ENCODE measurements around the gene FOXP4.

FOXP4 gene, protein sequence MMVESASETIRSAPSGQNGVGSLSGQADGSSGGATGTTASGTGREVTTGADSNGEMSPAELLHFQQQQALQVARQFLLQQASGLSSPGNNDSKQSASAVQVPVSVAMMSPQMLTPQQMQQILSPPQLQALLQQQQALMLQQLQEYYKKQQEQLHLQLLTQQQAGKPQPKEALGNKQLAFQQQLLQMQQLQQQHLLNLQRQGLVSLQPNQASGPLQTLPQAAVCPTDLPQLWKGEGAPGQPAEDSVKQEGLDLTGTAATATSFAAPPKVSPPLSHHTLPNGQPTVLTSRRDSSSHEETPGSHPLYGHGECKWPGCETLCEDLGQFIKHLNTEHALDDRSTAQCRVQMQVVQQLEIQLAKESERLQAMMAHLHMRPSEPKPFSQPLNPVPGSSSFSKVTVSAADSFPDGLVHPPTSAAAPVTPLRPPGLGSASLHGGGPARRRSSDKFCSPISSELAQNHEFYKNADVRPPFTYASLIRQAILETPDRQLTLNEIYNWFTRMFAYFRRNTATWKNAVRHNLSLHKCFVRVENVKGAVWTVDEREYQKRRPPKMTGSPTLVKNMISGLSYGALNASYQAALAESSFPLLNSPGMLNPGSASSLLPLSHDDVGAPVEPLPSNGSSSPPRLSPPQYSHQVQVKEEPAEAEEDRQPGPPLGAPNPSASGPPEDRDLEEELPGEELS

DNA sequence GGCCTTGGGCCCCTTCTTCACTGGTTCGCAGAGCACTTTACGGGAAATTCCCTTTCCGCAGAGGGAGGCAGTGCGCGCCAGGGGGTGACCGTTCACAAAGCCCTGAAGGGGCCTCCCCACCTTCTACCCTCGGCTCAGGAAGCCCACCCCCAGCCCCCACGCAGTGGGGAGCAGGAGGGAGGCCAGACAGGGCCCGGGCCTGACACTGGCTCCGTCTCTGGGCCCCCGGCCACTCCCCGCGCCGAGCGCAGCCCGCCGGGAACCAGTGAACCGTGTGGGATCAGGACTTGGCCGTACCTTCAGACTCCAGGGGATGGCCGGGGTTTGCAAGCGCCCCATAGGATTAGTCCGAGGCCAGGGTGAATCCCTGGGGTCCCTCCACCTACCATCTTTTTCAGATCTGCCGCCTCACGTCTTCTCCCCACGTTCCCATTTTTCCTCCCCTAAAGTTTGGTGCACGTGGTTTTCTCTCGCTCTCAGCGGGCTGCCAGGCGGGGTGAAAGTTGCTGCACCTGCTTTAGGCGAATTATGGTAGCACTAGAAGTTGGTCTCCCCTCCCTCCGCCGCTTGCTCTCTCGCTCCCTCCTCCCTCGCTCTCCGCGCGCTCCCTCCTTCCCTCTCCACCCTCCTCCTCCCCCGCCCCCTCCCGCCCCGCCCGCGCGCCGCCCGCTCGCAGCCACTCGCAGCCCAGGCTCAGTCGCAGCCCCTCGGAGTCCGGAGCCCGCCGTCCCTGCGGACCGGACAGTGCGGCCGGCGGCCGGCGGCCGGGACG lies at the start of gene FOXP4:
TSS of gene FOXP4 (plus strand) at position 679 of the 772 bp plus-strand sequence. CDS start 19,380 bp downstream, outside the sequence.
- peak; percentile 85 to 88 for DNase-seq

- DNase-seq = no peak
Measured at GRCh38 chr6:41497573-41497972, 48.6 kb upstream of the FOXP4 start.

DNA sequence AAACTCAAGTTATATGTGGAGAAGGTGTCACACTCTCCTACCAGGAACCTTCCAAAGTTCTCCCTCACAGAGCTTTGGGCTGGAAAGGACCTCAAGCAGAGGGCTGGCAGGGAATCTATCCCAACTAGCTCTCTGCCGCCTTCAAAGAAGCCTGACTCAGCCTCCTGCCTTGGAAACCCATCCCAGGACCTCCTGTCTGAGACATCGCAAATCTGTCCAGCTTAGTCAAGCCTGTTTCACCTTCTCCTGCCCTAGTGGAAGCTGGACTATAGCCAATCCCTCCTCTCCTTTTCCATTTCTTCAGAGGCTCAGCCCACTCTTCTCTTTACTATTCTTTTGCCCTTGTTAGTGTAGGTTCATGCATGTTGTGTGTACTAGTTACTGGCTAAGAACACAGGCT lies 48.2 kb upstream of the FOXP4 start:
- no peak for DNase-seq

- no peak for DNase-seq
Measured at GRCh38 chr6:41498968-41499599, 47.1 kb upstream of the FOXP4 start.

DNA sequence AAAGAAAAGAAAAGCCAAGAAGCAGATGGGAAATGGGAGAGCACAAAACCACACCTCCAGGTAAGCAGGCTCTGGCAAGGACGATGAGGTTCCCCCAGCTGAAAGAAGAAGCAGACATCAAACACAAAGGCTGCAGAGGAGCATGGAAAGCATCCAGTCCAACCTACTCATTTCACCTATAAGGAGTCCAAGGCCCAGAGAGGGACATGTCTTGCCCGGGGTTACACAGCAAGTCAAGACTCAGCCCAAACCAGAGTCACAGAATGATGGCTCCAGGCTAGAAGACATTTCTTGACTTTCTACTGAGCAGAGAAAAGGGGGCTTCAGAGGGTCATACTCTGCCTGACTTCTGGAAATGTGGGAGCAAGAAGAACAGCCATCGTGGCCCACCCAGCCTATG lies 45.6 kb upstream of the FOXP4 start:
- no peak for DNase-seq

DNA sequence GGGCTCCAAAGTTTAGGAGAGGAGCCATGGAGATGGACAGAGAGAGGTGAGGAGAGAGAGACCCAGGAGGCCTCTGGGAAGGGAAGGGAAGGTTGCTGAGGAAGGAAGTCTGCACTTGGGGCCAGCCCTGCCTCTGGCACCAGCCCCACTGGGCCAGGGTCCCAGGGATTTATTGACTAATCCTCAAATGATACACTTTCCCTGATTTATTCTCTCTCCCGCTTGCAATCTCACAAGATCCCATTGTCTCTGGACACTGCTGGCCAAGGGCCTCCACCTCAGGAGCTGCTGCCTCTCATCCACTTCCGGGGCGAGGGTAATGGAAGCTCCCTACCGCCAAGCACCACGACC lies 43.6 kb upstream of the FOXP4 start:
- DNase-seq = no peak

DNA sequence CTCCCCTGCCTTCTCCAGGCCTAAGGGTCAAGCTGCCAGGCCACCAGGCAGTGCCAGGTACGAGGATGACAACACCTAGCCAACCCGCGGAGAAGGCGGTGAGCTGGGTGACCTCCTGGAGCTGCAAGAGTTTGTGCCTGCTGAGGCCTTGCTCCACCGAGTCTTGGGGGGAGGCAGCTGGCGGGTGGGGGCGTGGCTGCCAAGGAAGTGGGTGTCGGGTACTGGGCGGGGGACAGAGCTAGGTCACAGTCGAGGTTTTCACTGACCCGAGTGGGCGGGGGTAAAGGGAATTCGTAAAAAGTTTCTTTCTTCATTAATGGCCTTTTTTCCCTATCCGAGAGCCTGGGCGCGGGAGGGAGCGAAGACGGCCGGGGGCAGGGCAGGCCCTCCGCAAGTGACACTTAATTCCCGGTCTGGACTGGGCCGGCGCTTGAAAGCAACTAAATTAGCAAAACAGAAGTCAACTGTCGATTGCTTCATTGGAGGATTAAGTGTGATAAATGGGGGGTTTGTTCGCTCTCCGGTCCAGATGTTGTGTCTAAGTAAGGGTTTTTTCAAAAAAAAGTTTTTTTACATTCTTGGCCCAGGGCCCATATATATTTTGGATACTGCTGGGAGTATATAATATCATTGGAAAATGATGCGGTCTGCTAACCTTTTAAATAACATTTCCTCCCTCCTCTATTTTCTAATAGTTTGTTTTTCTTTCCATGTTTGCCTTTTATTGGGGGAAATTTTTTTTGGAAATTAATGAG lies 43.1 kb upstream of the FOXP4 start:
- peak in 1 of 2 donors; percentile 6 for DNase-seq

- DNase-seq = no peak
Measured at GRCh38 chr6:41503827-41504465, 42.2 kb upstream of the FOXP4 start.

GRCh38 chr6:41504466-41505121 lies 41.6 kb upstream of the FOXP4 start:
- DNase-seq = no peak

- DNase-seq = peak in 1 of 2 donors; percentile 39
Measured at GRCh38 chr6:41505122-41506049, 40.8 kb upstream of the FOXP4 start.

DNA sequence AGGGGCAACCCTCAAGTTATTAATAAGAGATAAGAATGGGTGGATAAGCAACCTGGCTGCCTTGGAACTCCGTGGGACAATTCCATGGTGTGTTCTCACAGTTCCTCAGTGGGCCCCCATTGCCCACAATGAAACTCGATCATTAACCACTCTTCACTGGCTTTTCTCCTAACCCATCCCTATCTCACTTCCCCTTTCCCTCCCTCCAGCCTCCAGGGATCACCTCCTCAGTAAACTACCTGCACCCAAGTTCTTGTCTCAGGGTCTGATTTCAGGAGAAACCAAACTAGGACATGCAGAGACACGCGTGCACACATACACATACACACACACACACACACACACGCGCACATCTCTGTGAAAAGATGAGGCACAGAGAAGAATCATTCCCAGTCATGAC lies 37.7 kb upstream of the FOXP4 start:
- DNase-seq = no peak

- no peak for DNase-seq
Measured at GRCh38 chr6:41509580-41509979, 36.6 kb upstream of the FOXP4 start.

GRCh38 chr6:41511443-41512060 lies 34.6 kb upstream of the FOXP4 start:
- DNase-seq = no peak

GRCh38 chr6:41512146-41512701 lies 34.0 kb upstream of the FOXP4 start:
- DNase-seq = no peak

GRCh38 chr6:41515995-41516394 lies 30.2 kb upstream of the FOXP4 start:
- no peak for DNase-seq

GRCh38 chr6:41518118-41518517 lies 28.1 kb upstream of the FOXP4 start:
- DNase-seq = no peak

DNA sequence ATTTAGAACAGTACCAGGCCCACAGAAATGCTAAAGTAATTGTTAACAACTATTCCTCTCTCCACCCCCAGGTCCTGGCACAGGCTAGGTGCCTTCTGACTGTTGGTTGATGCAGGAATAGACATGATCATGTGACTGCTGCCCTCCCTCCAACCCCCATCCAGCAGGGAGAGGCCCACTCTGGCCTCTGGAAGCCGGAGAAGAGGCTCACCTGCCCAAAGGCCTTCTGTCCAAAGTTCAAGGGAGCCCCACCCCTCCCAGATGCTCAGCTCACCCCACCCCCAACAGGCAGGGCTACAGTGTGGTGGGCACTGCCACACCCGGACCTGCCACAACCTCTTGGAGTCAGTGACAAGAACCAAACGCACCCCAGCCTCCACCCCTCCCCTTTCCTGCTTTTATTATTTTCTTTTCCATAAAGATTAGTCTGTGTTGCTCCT lies 26.9 kb upstream of the FOXP4 start:
- DNase-seq = no peak

DNA sequence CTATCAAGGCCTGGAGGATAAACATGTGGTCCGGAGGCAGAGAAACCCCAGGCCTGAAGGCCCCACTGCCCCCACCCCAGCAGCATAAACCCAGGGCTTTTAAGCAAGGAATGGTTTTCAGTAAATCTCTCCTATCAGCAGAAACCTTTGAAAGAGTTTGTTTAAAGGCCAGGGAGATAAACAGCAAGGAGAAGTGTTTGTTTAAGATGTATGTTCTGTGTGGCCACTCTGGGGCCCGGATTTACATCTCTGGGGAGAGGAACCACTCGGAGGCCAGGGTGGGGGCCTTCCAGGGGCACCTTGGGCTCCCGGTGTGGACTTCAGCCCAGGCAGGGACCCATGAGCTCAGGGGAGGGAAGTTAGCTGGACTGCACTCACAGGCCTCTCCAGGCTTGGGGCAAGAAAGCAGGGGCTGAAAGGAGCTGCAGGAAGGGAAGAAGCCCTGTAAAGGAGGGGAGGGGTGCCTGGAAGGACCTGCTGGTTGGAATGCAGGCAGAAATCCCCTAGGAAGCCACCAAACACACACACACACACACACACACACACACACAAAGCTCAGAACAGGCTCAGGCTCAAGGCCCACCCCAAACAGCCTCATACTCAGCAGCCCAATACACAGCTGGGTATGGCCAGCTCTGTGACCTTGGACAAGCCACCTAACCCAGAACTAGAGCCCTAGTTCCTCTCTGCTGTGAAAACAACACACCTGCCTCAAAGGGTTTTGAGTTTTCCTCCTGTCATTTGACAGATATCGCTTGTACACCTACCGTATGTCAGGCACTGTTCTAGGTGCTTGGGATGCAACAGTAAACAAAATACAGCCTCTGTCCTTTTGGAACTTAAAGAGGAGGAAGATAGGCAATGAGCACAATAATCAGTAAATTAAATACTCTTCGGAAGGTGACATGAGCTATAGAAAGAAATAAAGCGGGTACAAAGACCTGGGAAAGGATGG lies 26.2 kb upstream of the FOXP4 start:
- no peak for DNase-seq
